ENCODE data around the gene NEURL4.

NEURL4 gene

DNA sequence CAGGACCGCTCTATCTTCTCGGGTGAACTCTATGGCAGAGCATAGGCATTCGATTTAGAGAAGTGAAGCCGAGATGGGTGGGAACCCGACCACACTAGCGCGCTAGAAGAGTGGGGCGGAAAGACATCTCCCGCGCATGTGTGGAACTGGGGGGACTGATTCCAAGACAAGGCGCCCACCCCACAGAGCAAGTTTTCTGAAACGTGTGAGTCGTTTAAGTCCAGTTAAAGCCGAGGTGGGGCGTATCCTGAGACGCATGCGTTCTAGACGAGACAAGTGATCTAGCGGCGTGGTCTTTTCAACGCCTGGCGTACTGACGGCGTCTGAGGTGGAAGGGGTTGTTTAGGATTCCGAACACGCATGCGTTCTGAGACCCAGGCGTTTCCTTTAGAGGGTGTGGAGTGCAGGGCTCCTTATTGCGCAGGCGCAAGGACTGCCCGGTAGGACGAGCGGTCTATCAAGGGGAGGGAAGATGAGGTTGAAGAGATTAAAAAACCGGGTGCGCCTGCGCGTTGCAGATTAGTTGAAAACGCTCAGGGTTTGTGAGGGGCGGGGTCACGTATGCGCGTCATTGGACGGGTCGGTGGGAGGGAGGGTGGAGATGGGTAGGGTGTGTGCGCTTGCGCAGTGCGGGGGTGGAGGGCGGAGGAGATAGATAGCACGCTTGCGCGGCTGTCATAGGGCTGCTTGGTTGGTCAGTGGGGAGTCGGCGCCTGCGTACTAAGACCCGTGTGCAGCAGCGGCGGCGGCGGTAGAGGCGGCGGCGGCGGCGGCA is 22.0 kb downstream of the NEURL4 start, which contains the start of gene EIF5A:
Gene EIF5A (plus strand): TSS at position 718 of the 775 bp plus-strand sequence. CDS start 2,008 bp downstream, outside the sequence.
- Histone ChIP-seq H3K4me3 (replicated peaks; ENCODE audit: low read depth, low read length) (peak within 1 kb of the TSS; percentile 96), H3K36me3 (ENCODE audit: control insufficient read depth, insufficient read depth, low read length) (peaks cover 20% of the 10 kb centered on the region), H3K27me3 (replicated peaks; ENCODE audit: control insufficient read depth, insufficient read depth, low read length) (no peaks in the 10 kb centered on the region)
- TF ChIP-seq, protein P1, sequence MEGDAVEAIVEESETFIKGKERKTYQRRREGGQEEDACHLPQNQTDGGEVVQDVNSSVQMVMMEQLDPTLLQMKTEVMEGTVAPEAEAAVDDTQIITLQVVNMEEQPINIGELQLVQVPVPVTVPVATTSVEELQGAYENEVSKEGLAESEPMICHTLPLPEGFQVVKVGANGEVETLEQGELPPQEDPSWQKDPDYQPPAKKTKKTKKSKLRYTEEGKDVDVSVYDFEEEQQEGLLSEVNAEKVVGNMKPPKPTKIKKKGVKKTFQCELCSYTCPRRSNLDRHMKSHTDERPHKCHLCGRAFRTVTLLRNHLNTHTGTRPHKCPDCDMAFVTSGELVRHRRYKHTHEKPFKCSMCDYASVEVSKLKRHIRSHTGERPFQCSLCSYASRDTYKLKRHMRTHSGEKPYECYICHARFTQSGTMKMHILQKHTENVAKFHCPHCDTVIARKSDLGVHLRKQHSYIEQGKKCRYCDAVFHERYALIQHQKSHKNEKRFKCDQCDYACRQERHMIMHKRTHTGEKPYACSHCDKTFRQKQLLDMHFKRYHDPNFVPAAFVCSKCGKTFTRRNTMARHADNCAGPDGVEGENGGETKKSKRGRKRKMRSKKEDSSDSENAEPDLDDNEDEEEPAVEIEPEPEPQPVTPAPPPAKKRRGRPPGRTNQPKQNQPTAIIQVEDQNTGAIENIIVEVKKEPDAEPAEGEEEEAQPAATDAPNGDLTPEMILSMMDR (IDR thresholded peaks at IDR 0.05; ENCODE audit: insufficient read depth, low read length, poor library complexity, severe bottlenecking) = no peak
- peak; percentile 98 for DNase-seq (ENCODE audit: extremely low read depth, insufficient read length)

DNA sequence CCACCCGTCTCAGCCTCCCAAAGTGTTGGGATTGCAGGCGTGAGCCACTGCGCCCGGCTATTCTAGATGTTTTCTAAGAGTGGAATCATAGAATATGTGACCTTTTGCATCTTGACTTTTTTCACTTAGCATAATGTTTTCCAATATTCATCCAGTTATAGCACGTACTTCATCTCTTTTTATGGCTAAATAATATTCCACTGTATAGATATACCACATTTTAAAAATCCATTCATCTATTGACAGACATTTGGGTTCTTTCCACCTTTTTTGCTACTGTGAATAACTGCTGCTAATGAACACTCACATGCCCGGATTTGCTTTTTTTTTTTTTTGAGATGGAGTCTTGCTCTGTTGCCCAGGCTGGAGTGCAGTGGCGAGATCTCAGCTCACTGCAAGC is 25.0 kb downstream of the NEURL4 start:
- no peak for DNase-seq (ENCODE audit: extremely low read depth, insufficient read length)
- Histone ChIP-seq H3K27me3 (replicated peaks; ENCODE audit: control insufficient read depth, insufficient read depth, low read length) (no peaks in the 10 kb centered on the region), H3K4me3 (replicated peaks; ENCODE audit: low read depth, low read length) (no peak overlapping the region), H3K36me3 (ENCODE audit: control insufficient read depth, insufficient read depth, low read length) (no peaks in the 10 kb centered on the region)
- TF ChIP-seq, protein P1 (IDR thresholded peaks at IDR 0.05; ENCODE audit: insufficient read depth, low read length, poor library complexity, severe bottlenecking) = no peak

DNA sequence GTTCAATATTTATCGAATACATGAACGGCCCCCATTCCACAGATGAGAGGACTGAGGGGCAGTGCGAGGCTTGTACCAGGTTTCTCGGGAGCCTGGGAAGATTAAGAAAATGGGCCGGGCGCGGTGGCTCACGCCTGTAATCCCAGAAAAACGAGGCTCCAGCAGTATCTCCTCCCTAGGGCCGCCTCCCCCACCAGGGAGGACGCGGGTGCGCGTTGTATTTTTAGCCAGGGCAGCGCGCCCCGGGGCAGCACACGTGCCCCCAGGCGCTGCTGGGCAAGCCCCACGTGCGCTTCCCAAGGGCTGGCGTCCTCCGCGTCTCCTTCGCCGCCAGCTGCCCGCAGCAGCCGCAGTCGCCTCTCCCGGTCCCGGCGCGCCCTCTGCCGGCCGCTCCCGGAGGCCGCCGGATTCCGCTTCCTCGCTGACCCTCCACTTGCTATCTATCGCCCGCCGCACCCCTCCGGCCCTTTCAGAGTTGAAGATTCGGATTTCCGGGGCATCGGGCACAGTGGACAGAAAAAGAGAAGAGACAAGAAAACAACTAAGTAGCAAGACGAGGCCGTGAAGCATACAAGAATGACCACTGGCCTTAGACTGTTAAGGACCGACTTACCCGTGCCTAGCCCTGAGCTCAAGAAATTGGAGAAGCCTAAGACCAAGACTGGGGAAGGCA is 32.8 kb downstream of the NEURL4 start:
- TF ChIP-seq, protein P1 (IDR thresholded peaks at IDR 0.05; ENCODE audit: insufficient read depth, low read length, poor library complexity, severe bottlenecking) = peak; percentile 78

DNA sequence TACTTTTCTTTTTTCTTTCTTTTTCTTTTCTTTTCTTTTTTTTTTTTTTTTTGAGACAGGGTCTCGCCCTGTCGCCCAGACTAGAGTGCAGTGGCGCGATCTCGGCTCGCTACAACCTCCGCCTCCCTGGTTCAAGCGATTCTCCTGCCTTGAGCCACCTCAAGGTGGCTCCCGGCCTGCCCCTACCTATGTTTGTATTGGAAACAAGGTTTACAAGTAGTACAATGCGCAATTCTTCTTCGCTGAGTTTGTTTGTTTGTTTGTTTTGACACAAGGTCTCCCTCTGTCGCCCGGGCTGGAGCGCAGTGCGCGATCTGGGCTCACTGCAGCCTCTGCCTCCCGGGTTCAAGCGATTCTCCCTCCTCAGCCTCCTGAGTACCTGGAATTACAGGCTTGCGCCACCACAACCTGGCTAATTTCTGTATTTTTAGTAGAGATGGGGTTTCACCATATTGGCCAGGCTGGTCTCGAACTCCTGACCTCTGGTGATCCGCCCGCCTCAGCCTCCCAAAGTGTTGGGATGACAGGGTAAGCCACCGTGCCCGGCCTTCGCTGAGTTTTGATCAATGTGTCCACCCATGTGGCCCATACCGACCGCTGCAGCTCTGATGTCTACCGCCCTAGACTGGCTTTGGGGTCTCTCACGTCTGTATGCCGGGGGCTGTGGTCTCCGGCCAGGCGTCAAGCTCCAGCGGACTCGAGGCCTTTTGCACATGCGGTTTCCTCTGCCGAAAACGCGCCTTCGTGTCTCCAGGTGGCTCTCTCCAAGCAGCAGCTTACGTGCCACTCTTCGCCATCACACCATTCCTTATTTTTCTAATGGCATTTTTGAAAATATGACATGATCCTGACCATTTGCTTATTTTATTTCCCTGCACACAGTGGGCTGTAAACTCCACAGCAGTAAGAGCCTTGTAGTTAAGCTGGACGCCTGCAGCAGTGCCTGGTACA is 33.6 kb downstream of the NEURL4 start:
- H3K27me3 ChIP-seq (replicated peaks; ENCODE audit: control insufficient read depth, insufficient read depth, low read length) = peaks cover 2% of the 10 kb centered on the region; the same call in 1 of the 2 replicates
- TF ChIP-seq, protein P1 (IDR thresholded peaks at IDR 0.05; ENCODE audit: insufficient read depth, low read length, poor library complexity, severe bottlenecking) = no peak
- DNase-seq (ENCODE audit: extremely low read depth, insufficient read length) = no peak
- H3K4me3 ChIP-seq (replicated peaks; ENCODE audit: low read depth, low read length) = no peak overlapping the region; the same call in 1 of the 2 replicates
- H3K36me3 ChIP-seq (ENCODE audit: control insufficient read depth, insufficient read depth, low read length) = no peaks in the 10 kb centered on the region

More for the DNA sequence above, 32.8 kb downstream of the NEURL4 start:
- H3K36me3 ChIP-seq (ENCODE audit: control insufficient read depth, insufficient read depth, low read length) = no peaks in the 10 kb centered on the region
- H3K4me3 ChIP-seq (replicated peaks; ENCODE audit: low read depth, low read length) = no peak overlapping the region
- peaks cover 2% of the 10 kb centered on the region; the same call in 1 of the 2 replicates for H3K27me3 ChIP-seq (replicated peaks; ENCODE audit: control insufficient read depth, insufficient read depth, low read length)
- peak; percentile 84 for DNase-seq (ENCODE audit: extremely low read depth, insufficient read length)

DNA sequence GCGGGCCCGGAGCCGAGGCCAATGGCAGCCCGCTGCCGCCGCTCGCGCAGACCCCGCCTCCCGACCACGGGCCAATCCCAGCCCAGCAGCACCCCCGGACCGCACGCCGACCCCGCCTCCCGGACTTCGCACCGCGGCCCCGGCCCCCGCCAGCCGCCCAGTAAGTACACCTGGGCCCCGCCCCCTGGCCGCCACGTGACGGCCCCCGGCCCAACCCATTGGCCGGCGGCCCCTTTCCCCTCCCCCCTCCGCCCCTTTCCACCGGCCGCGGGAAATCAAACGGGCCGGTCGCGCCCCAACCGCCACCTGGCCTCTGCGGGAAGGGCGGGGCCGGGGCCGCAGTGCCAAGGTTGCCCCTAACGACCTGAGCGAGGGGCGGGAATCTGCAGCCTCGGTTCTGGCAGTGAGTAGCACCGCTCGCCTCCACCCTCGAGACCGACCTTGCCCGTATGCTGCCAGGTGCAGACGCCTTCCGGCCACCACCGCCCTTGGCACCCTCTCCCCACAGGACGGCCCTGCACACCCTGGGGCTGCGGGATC is 34.5 kb downstream of the NEURL4 start, which contains the start of gene YBX2:
Gene YBX2 (minus strand): TSS at position 26 of the 540 bp plus-strand sequence. CDS start 139 bp downstream, outside the sequence.
- TF ChIP-seq, protein P1 (IDR thresholded peaks at IDR 0.05; ENCODE audit: insufficient read depth, low read length, poor library complexity, severe bottlenecking) = no peak
- Histone ChIP-seq H3K4me3 (replicated peaks; ENCODE audit: low read depth, low read length) (peak within 1 kb of the TSS; percentile 45), H3K27me3 (replicated peaks; ENCODE audit: control insufficient read depth, insufficient read depth, low read length) (peaks cover 2% of the 10 kb centered on the region; the same call in 1 of the 2 replicates), H3K36me3 (ENCODE audit: control insufficient read depth, insufficient read depth, low read length) (no peaks in the 10 kb centered on the region)
- peak; percentile 85 for DNase-seq (ENCODE audit: extremely low read depth, insufficient read length)

Data from GM06990 (cell line).